Frontal cortex (tissue), 4 donors: Measurements from ENCODE around the gene MGAT4B. TPM values are rescaled to one million over a fixed set of nuclear protein-coding genes. Genes with fewer than 3 reads are reported as not detected.

Experiments used
- DNase-seq, 2 donors: peaks; one replicate each; pipeline ENCODE4 v3.0.0; 2012; ENCODE audit warnings: low spot score in 2 of 2
- FAIRE-seq: peaks from 2 replicates; lab custom pipeline; 2012; peaks lifted over from hg19 to GRCh38; lab: Jason Lieb, UNC
- total RNA-seq: library from RNA; depleted of rRNA; stranded (reverse); fragments of >200 nt; gene quantifications from one replicate; pipeline ENCODE4 v1.2.3, GENCODE V29; 2014
- donor health status: control.
- donor health status: control.
- donor health status: control.

Gene MGAT4B
- total RNA-seq, 1 donor from 2014 or later, result 58.7 TPM

- no peak for DNase-seq
- no peak for FAIRE-seq
Measured at GRCh38 chr5:179815491-179816249, 9.0 kb upstream of the MGAT4B start.

- no peak for DNase-seq
- no peak for FAIRE-seq
Measured at GRCh38 chr5:179814090-179814489, 7.4 kb upstream of the MGAT4B start.

DNA sequence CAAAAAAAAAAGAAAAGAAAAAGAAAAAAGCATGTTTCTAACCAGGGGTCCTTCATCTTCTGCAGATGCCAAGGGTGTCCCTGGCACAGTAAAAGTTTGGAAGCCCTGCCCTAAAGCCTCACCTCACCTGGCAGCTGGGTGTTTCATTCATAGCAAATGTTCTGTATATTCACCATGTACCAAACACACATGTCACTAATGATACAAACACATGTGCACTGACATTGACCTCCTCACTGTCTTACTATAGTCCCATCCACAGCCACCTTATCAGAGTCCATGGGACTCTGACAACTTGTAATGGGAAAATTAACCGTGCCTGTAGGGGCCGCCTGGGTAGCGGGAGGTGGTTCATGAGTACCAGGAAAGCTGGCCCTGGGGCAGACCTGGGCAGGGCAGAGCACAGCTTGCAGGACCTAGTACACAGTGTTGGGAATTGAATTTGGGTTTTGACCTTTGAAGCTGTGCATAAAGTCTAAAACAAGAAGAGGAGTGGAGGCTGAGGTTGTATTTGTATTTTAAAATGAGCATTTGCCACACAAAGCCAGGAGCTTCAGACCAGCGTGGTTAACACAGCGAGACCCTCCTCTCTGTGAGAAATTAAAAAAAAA lies 6.4 kb upstream of the MGAT4B start:
- no peak for DNase-seq
- FAIRE-seq, result no peak

GRCh38 chr5:179812135-179812825 lies 5.6 kb upstream of the MGAT4B start:
- FAIRE-seq (no peak), DNase-seq (no peak)

DNA sequence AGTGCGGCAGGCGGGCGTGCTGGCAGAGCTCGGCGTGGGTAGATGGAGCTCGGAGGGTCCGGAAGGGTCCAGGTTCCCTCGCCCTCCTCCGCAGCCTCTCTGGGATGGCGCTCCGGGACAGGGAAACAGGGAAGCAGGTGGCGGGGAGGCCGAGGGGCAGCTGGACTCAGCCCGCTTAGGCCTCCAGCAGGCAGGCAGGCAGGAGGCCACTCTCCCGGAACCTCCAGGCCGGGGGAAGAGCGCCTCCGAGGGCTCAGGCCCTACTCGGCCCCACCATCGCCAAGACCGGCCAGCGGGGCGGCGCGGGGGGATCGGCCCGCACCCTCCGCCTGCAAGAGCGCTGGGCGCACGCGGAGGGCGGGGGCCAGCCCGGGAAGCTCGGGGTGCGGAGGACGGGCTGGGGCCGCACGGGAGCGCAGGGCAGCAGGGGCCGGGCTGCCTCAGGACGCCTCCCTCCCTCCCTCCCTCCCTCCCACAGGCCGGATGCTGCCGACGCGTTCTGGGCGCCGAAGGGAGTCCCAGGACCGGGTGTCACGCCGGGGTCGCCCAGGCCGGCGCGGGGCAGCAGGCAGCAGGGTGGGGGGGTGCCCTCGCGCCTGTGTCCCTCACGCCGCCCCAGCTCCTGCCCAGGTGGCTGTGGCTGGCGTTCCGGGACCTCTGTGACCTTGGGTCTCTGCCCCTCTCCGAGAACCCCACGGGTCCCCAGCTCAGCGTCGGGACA lies 977 bp downstream of the MGAT4B start:
- DNase-seq (peak; percentile 68 to 76), FAIRE-seq (no peak)

GRCh38 chr5:179805070-179805528 lies 1.6 kb downstream of the MGAT4B start:
- FAIRE-seq (no peak), DNase-seq (peak in 1 of 2 donors; percentile 31)

GRCh38 chr5:179804555-179804947 lies 2.1 kb downstream of the MGAT4B start:
- FAIRE-seq (no peak), DNase-seq (no peak)

GRCh38 chr5:179803651-179804554 lies 2.8 kb downstream of the MGAT4B start:
- FAIRE-seq, result no peak
- no peak for DNase-seq

GRCh38 chr5:179802950-179803562 lies 3.6 kb downstream of the MGAT4B start:
- no peak for DNase-seq
- FAIRE-seq, result no peak

GRCh38 chr5:179802207-179802883 lies 4.3 kb downstream of the MGAT4B start:
- FAIRE-seq, result no peak
- DNase-seq, result peak in 1 of 2 donors; percentile 35

DNA sequence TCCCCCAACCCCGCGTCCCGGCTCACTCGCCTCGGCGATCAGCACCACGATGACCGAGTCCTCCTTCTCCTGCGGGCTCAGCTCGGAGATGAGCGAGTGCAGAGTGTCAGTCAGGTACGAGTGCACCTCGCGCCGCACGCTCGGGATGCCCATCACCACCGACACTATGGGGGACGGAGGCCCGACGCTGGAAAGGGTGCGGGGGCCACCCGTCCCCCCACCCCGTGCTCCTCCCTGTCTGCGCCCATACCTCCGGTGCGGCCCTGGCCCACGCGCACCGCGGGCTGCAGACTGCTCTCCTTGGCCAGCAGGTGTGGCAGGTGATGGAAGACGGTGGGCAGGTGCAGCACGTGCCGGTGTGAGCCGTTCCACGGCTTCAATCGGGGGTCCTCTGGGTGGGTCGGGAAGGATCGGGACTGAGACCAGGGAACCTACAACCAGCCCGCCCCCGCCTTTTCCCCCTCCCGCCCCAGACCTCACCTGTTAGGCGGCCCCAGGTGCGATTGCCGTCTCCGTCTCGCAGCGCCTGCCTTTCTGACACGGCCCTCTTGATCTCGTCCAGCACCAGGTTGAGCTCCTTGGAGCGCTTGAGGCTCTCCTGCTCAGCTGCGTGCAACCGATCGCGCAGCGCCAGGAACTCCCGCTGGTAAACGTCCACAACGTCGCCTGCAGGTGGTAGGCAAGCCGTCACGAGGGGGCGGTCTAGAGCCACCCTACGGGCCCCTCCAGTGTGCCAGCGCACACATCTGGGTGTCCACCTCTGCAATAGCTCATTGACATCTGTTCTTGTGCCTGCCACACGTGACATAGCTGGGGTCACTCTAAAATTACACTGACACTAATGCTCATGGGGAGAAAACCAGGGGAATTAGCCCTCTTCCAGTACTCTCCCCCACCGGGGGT lies 5.1 kb downstream of the MGAT4B start:
- FAIRE-seq (no peak), DNase-seq (peak; percentile 67 to 77)

DNA sequence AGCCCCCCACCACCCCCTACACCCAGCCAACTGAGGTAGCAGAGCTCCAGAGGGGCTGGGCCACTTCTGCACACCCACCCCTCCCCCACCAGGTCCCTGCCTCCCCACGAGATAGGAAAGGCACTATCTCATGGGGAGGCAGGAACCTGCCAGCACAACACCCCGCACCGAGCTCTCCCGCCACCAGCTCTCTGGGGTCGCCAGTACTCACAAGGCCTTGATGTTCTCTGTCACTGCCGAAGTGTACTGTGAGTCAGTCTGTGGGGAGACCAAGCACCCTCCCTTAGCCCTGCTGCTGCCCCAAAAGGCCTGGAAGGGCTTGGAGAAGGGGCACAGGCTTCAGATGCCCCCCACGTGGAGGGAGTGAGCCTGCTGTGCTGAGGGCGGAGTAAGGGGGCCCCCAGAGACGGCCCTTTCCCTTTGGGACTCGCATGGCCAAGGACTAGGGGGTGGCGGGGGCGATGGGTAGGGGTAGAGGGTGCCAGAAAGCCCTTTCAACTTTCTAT lies 5.9 kb downstream of the MGAT4B start:
- FAIRE-seq (no peak), DNase-seq (no peak)

- DNase-seq (no peak), FAIRE-seq (no peak)
Measured at GRCh38 chr5:179800071-179800695, 6.5 kb downstream of the MGAT4B start.

DNA sequence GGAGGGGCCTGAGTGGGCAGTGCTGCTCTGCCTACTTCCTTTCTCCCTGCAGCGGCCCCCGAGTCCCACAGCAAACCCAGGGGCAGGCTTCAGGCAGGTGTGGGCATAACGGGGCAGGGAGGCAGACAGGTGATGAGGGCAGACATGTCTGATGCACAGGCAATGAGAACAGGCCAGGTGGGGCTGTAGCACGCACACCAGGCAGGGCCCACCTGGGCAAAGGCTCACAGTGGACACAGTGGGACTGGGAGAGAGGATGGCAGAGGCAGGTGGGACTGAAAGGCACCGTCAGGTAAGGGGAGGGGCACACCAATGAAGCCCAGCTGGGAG lies 7.1 kb downstream of the MGAT4B start:
- FAIRE-seq (no peak), DNase-seq (no peak)

DNA sequence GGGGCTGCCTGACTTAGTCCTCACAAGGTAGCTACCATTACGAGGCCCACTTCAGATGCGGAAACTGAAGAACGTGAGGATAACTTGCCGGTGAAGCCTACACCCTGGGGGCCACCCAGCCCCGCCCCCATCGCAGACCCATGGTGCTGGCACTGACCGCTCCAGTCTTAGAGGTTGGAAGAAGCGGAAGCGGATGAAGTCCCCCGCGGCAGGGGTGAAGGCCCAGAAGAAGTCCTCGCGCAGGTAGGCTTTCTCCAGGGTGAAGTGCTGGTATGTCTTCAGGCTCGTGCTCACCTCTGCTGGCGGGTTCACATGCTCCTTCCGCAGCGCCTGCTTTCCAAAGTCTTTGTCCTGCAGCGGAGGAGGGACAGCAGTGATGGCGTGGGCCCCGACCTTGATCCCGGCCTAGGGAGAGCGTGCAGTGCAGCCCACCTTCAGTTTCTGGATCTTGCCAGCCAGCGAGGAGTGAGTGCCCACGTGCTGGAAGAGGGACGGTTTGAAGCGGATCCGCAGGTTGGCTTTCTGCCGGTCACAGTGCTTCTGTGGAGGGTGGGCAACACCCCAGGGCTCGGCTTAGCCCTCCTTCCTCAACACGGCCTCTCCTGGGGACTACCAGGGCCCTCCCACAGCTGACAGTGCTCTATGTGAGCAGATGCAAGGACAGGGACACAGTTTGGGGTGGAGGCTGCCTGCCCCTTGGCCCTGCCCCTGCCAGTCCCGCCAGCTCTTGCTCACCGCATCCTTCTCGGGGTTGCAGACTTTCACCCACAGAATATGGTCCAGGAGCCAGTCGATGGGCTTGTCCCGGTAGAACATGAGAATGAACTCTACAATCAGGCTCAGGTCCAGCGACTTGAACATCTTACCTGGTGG lies 7.7 kb downstream of the MGAT4B start:
- FAIRE-seq (no peak), DNase-seq (no peak)
